ENCODE data around the gene ZNF260. TPM values are rescaled to one million over a fixed set of nuclear protein-coding genes. Genes with fewer than 3 reads are reported as not detected.

The ZNF260 gene
- total and polyA plus RNA-seq, 2 of the 13 experiments (the other 11 are each of a cell fraction or from before 2014, with no cell fraction given): 2.8 to 10.5 TPM

GRCh38 chr19:36573020-36573894 is 45.2 kb upstream of the ZNF260 start, which contains the start of gene ZNF529 (continued):
- peak; percentile 17; the same call in 1 of the 2 replicates for TF ChIP-seq PATZ1 (CRISPR knock-in tag; IDR thresholded peaks at IDR 0.05)
- TF ChIP-seq KLF13 (CRISPR knock-in tag; IDR thresholded peaks at IDR 0.05): peak; percentile 82; the same call in 1 of the 2 replicates
- no peak for TF ChIP-seq NR1H2 (CRISPR knock-in tag; IDR thresholded peaks at IDR 0.05; ENCODE audit: borderline replicate concordance, low read depth)
- no peak for TF ChIP-seq ZNF790 (CRISPR knock-in tag; IDR thresholded peaks at IDR 0.05; ENCODE audit: borderline replicate concordance)
- peak; percentile 59; the same call in 1 of the 2 replicates for TF ChIP-seq ZBTB20 (CRISPR knock-in tag; IDR thresholded peaks at IDR 0.05; ENCODE audit: borderline replicate concordance, low read depth)
- TF ChIP-seq RFX1 (IDR thresholded peaks at IDR 0.05): no peak
- TF ChIP-seq, protein P1, sequence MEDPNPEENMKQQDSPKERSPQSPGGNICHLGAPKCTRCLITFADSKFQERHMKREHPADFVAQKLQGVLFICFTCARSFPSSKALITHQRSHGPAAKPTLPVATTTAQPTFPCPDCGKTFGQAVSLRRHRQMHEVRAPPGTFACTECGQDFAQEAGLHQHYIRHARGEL (CRISPR knock-in tag; IDR thresholded peaks at IDR 0.05): no peak
- TF ChIP-seq ZFAT (CRISPR knock-in tag; conservative IDR thresholded peaks at IDR 0.05): no peak
- 0 out of 2 replicates have a peak, but pooled peaks have one; percentile 30 for TF ChIP-seq ZBTB42 (CRISPR knock-in tag; IDR thresholded peaks at IDR 0.05)
- TF ChIP-seq, protein P2, sequence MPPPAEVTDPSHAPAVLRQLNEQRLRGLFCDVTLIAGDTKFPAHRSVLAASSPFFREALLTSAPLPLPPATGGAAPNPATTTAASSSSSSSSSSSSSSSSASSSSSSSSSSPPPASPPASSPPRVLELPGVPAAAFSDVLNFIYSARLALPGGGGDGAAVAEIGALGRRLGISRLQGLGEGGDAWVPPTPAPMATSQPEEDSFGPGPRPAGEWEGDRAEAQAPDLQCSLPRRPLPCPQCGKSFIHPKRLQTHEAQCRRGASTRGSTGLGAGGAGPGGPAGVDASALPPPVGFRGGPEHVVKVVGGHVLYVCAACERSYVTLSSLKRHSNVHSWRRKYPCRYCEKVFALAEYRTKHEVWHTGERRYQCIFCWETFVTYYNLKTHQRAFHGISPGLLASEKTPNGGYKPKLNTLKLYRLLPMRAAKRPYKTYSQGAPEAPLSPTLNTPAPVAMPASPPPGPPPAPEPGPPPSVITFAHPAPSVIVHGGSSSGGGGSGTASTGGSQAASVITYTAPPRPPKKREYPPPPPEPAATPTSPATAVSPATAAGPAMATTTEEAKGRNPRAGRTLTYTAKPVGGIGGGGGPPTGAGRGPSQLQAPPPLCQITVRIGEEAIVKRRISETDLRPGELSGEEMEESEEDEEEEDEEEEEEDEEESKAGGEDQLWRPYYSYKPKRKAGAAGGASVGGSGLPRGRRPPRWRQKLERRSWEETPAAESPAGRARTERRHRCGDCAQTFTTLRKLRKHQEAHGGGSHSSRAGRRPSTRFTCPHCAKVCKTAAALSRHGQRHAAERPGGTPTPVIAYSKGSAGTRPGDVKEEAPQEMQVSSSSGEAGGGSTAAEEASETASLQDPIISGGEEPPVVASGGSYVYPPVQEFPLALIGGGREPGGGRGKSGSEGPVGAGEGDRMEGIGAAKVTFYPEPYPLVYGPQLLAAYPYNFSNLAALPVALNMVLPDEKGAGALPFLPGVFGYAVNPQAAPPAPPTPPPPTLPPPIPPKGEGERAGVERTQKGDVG (CRISPR knock-in tag; IDR thresholded peaks at IDR 0.05; ENCODE audit: borderline replicate concordance): no peak
- no peak for TF ChIP-seq ZNF484 (CRISPR knock-in tag; IDR thresholded peaks at IDR 0.05; ENCODE audit: borderline replicate concordance, low read depth)
- TF ChIP-seq, protein P3, sequence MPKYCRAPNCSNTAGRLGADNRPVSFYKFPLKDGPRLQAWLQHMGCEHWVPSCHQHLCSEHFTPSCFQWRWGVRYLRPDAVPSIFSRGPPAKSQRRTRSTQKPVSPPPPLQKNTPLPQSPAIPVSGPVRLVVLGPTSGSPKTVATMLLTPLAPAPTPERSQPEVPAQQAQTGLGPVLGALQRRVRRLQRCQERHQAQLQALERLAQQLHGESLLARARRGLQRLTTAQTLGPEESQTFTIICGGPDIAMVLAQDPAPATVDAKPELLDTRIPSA (CRISPR knock-in tag; IDR thresholded peaks at IDR 0.05; ENCODE audit: borderline replicate concordance): no peak
- peak; percentile 29; the same call in 1 of the 2 replicates for TF ChIP-seq RXRB (CRISPR knock-in tag; IDR thresholded peaks at IDR 0.05; ENCODE audit: borderline replicate concordance)
- TF ChIP-seq ZNF549 (CRISPR knock-in tag; IDR thresholded peaks at IDR 0.05): no peak

Data from HepG2 (cell line).